Pancreas (tissue), 10 donors: Measurements from ENCODE around the gene NFS1. TPM values are rescaled to one million over a fixed set of nuclear protein-coding genes. Genes with fewer than 3 reads are reported as not detected.
A peak's percentile ranks its signal among the peaks of the same experiment; 100 is the strongest.

Experiments
- ATAC-seq, 4 donors: fragments of 200-7000 bp; cut with Tn5 transposase; one replicate each; pipeline versions ENCODE4 v1.8.0 to v1.9.1; 2020; ENCODE audit warnings: mild to moderate bottlenecking in 4 of 4, moderate library complexity in 4 of 4
- DNase-seq, 6 donors: peaks; one replicate each; pipeline ENCODE4 v3.0.0-alpha.2; 2020
- FAIRE-seq: peaks from 2 replicates; lab custom pipeline; 2012; peaks lifted over from hg19 to GRCh38; lab: Jason Lieb, UNC
- H3K27ac ChIP-seq, 4 donors: fragments of 200-600 bp; sonication (generic); 1 replicate in 3 of 4; 2 replicates in 1 of 4; pipeline versions ENCODE4 v1.5.0 to v1.8.0; 2020
- H3K27me3 ChIP-seq, 4 donors: fragments of 200-600 bp; one replicate each; pipeline ENCODE4 v1.8.0; 2021
- H3K36me3 ChIP-seq, 3 donors: fragments of 200-600 bp; sonication (generic) in 1 of 3; one replicate each; pipeline versions ENCODE4 v1.5.0 to v1.8.0; 2020 to 2021
- H3K4me1 ChIP-seq, 3 donors: fragments of 200-600 bp; one replicate each; pipeline ENCODE4 v1.8.0; 2021
- H3K4me3 ChIP-seq, 4 donors: fragments of 200-600 bp; sonication (generic) in 2 of 4; one replicate each; pipeline versions ENCODE4 v1.5.0 to v1.8.0; 2020 to 2021
- H3K9me3 ChIP-seq, 4 donors: fragments of 200-600 bp; one replicate each; pipeline ENCODE4 v1.8.0; 2021
- CTCF ChIP-seq, 4 donors: fragments of 200-600 bp; sonication (generic) in 3 of 4; IDR thresholded peaks; one replicate each; pipeline versions ENCODE4 v1.5.0 to v1.8.0; 2021; ENCODE audit warnings: antibody characterized with exemption in 4 of 4
- whole genome bisulfite sequencing, 2 donors: extraction: QIAGEN DNeasy Blood & Tissue Kit; methylation state at CpG; one replicate each; pipeline ENCODE4 v1.1.7; 2013; 5-methylcytosine and 5-hydroxymethylcytosine counted together
- intact Hi-C, 3 donors: fragments of 100-400 bp; cut with DNase I; formaldehyde crosslinking; loops; one replicate each; pipeline versions ENCODE4 v1.11.1 to v1.14.2; 2022
- polyA plus RNA-seq, 2 donors: library from polyadenylated mRNA; stranded (reverse); fragments of 200-250 nt; gene quantifications; one replicate each; pipeline ENCODE4 v1.2.3, GENCODE V29; 2013
- total RNA-seq, 6 donors: library from RNA; stranded (reverse); fragmentation: NEBNext Ultra II Directional in 4 of 6; extraction: Animal tissue kit (Norgen Biotek cat#: 25700) in 4 of 6; gene quantifications; one replicate each; pipeline versions ENCODE4 v1.2.1 to v1.2.4, GENCODE V29; 2021 to 2023
- donor health status: healthy with polysubstance abuse.
- donor health status: DM: no; HTN: no; CAD: no; lungs with moderate emphysema.
- donor health status: DM: no; HTN: no; CAD: no.
- donor health status: control.
- donor health status: control.
- donor health status: Bipolar disorder and iron deficiency.
- donor health status: DM: yes; HTN: yes; CAD: no.
- donor health status: DM: no; HTN: no; CAD: no.
- donor health status: DM: no; HTN: no; CAD: no.
- donor health status: DM: yes; HTN: yes; CAD: no.

The NFS1 gene
- total and polyA plus RNA-seq, 8 donors = 11.0 to 34.8 (median 15.2) TPM

GRCh38 chr20:35700625-35701148, 1.5 kb upstream of the NFS1 start:
- FAIRE-seq (no peak), ATAC-seq (no peak), DNase-seq (no peak)
- 85 to 88% methylated on average over 7 of the region's 7 CpGs for WGBS, 2 donors
- H3K9me3 ChIP-seq = no peaks in the 10 kb centered on the region
- peaks cover 0 to 15% (median 6%) of the 10 kb centered on the region in 3 donors for H3K4me1 ChIP-seq
- intact Hi-C loops = no loop called here
- peaks cover 9 to 34% (median 23%) of the 10 kb centered on the region in 3 donors for H3K36me3 ChIP-seq
- peak overlapping the region in 1 of 4 donors; percentile 89 for H3K4me3 ChIP-seq
- no peaks in the 10 kb centered on the region for H3K27me3 ChIP-seq
- TF ChIP-seq CTCF (IDR thresholded peaks at IDR 0.05) = no peak
- no peak overlapping the region for H3K27ac ChIP-seq

GRCh38 chr20:35699957-35700624, 939 bp upstream of the NFS1 start:
- intact Hi-C loops = no loop called here
- no peak for DNase-seq
- peaks cover 9 to 36% (median 17%) of the 10 kb centered on the region in 3 donors for H3K36me3 ChIP-seq
- no peaks in the 10 kb centered on the region for H3K27me3 ChIP-seq
- no peaks in the 10 kb centered on the region for H3K9me3 ChIP-seq
- FAIRE-seq = no peak
- H3K27ac ChIP-seq = peak overlapping the region; percentile 75 to 82 (median 78)
- no peak for TF ChIP-seq CTCF (IDR thresholded peaks at IDR 0.05)
- H3K4me3 ChIP-seq = peak overlapping the region; percentile 69 to 93 (median 90)
- WGBS, 2 donors = 9 to 11% methylated on average over 6 of the region's 6 CpGs
- peaks cover 0 to 15% (median 6%) of the 10 kb centered on the region in 3 donors for H3K4me1 ChIP-seq
- ATAC-seq = no peak

GRCh38 chr20:35698298-35699126, 640 bp downstream of the NFS1 start:
- Histone ChIP-seq H3K27me3 (no peaks in the 10 kb centered on the region), H3K4me3 (peak overlapping the region; percentile 69 to 93 (median 90)), H3K36me3 (peaks cover 0 to 29% (median 3%) of the 10 kb centered on the region in 3 donors), H3K27ac (peak overlapping the region; percentile 75 to 82 (median 78)), H3K4me1 (peaks cover 0 to 15% (median 6%) of the 10 kb centered on the region in 3 donors), H3K9me3 (no peaks in the 10 kb centered on the region)
- WGBS, 2 donors = 3% methylated on average over 37 of the region's 37 CpGs
- ATAC-seq (peak; percentile 31 to 55 (median 46)), FAIRE-seq (no peak), DNase-seq (peak in 1 of 6 donors; percentile 61)
- intact Hi-C loops = no loop called here
- TF ChIP-seq CTCF (IDR thresholded peaks at IDR 0.05) = no peak

- WGBS, 2 donors = 40 to 44% methylated on average over 9 of the region's 9 CpGs
- ATAC-seq (no peak), DNase-seq (no peak), FAIRE-seq (no peak)
- H3K4me3 ChIP-seq = peak overlapping the region in 3 of 4 donors; percentile 69 to 93 (median 89)
- H3K27me3 ChIP-seq = no peaks in the 10 kb centered on the region
- intact Hi-C loops = no loop called here
- H3K4me1 ChIP-seq = peaks cover 0 to 15% (median 6%) of the 10 kb centered on the region in 3 donors
- H3K27ac ChIP-seq = no peak overlapping the region
- H3K9me3 ChIP-seq = no peaks in the 10 kb centered on the region
- H3K36me3 ChIP-seq = peaks cover 0 to 24% (median 0%) of the 10 kb centered on the region in 3 donors
- TF ChIP-seq CTCF (IDR thresholded peaks at IDR 0.05) = no peak
Observed at GRCh38 chr20:35697696-35698297, 1.4 kb downstream of the NFS1 start.
